ENCODE results near the gene NID1.
"Not testable (repeated sequence)": the region's sequence is repeated elsewhere in the genome, so short reads cannot be mapped to it uniquely, and the experiment has no call there.

NID1 gene

GRCh38 chr1:236009857-236010256 lies 55.0 kb downstream of the NID1 start:
- no peaks in the 10 kb centered on the region for H3K9me3 ChIP-seq (ENCODE audit: control insufficient read depth, insufficient read depth, low read length)
- H3K27me3 ChIP-seq (ENCODE audit: control insufficient read depth, insufficient read depth, low read length): no peaks in the 10 kb centered on the region
- no peak overlapping the region for H3K4me3 ChIP-seq (ENCODE audit: low read depth, low read length)
- no peak overlapping the region for H3K9ac ChIP-seq (ENCODE audit: low read depth, low read length)
- H3K27ac ChIP-seq (ENCODE audit: low read depth, low read length): no peak overlapping the region
- no peaks in the 10 kb centered on the region for H3K4me1 ChIP-seq (ENCODE audit: control insufficient read depth, insufficient read depth, low read length)
- no peaks in the 10 kb centered on the region for H3K36me3 ChIP-seq (ENCODE audit: control insufficient read depth, insufficient read depth, low read length)

- no peak overlapping the region for H3K9ac ChIP-seq (ENCODE audit: low read depth, low read length)
- no peaks in the 10 kb centered on the region for H3K9me3 ChIP-seq (ENCODE audit: control insufficient read depth, insufficient read depth, low read length)
- no peaks in the 10 kb centered on the region for H3K27me3 ChIP-seq (ENCODE audit: control insufficient read depth, insufficient read depth, low read length)
- no peaks in the 10 kb centered on the region for H3K36me3 ChIP-seq (ENCODE audit: control insufficient read depth, insufficient read depth, low read length)
- H3K4me3 ChIP-seq (ENCODE audit: low read depth, low read length): no peak overlapping the region
- H3K27ac ChIP-seq (ENCODE audit: low read depth, low read length): no peak overlapping the region
- H3K4me1 ChIP-seq (ENCODE audit: control insufficient read depth, insufficient read depth, low read length): no peaks in the 10 kb centered on the region
These were observed 55.7 kb downstream of the NID1 start for GRCh38 chr1:236009191-236009590.

- Histone ChIP-seq H3K27ac (ENCODE audit: low read depth, low read length) (no peak overlapping the region), H3K4me3 (ENCODE audit: low read depth, low read length) (no peak overlapping the region), H3K9ac (ENCODE audit: low read depth, low read length) (no peak overlapping the region), H3K4me1 (ENCODE audit: control insufficient read depth, insufficient read depth, low read length) (no peaks in the 10 kb centered on the region), H3K27me3 (ENCODE audit: control insufficient read depth, insufficient read depth, low read length) (no peaks in the 10 kb centered on the region), H3K9me3 (ENCODE audit: control insufficient read depth, insufficient read depth, low read length) (no peaks in the 10 kb centered on the region), H3K36me3 (ENCODE audit: control insufficient read depth, insufficient read depth, low read length) (no peaks in the 10 kb centered on the region)
These were observed 57.1 kb downstream of the NID1 start for GRCh38 chr1:236007781-236008180.

- not testable (repeated sequence) for H3K27ac ChIP-seq (ENCODE audit: low read depth, low read length); H3K36me3 ChIP-seq (ENCODE audit: control insufficient read depth, insufficient read depth, low read length); H3K4me3 ChIP-seq (ENCODE audit: low read depth, low read length); H3K27me3 ChIP-seq (ENCODE audit: control insufficient read depth, insufficient read depth, low read length); H3K9ac ChIP-seq (ENCODE audit: low read depth, low read length); H3K9me3 ChIP-seq (ENCODE audit: control insufficient read depth, insufficient read depth, low read length); H3K4me1 ChIP-seq (ENCODE audit: control insufficient read depth, insufficient read depth, low read length)
These were observed 61.8 kb downstream of the NID1 start for GRCh38 chr1:236003058-236003457.

- H3K4me3 ChIP-seq (ENCODE audit: low read depth, low read length): no peak overlapping the region
These were observed 62.3 kb downstream of the NID1 start for GRCh38 chr1:236002572-236002971.

GRCh38 chr1:236002025-236002390 lies 62.9 kb downstream of the NID1 start:
- Histone ChIP-seq H3K36me3 (ENCODE audit: control insufficient read depth, insufficient read depth, low read length) (no peaks in the 10 kb centered on the region), H3K27me3 (ENCODE audit: control insufficient read depth, insufficient read depth, low read length) (no peaks in the 10 kb centered on the region), H3K9me3 (ENCODE audit: control insufficient read depth, insufficient read depth, low read length) (no peaks in the 10 kb centered on the region), H3K4me1 (ENCODE audit: control insufficient read depth, insufficient read depth, low read length) (0 out of 2 replicates have a peak, but pooled peaks cover 6% of the 10 kb centered on the region), H3K4me3 (ENCODE audit: low read depth, low read length) (no peak overlapping the region), H3K27ac (ENCODE audit: low read depth, low read length) (no peak overlapping the region), H3K9ac (ENCODE audit: low read depth, low read length) (no peak overlapping the region)

More at GRCh38 chr1:236002572-236002971, 62.3 kb downstream of the NID1 start:
- Histone ChIP-seq H3K9me3 (ENCODE audit: control insufficient read depth, insufficient read depth, low read length) (no peaks in the 10 kb centered on the region), H3K27ac (ENCODE audit: low read depth, low read length) (no peak overlapping the region), H3K4me1 (ENCODE audit: control insufficient read depth, insufficient read depth, low read length) (0 out of 2 replicates have a peak, but pooled peaks cover 6% of the 10 kb centered on the region), H3K9ac (ENCODE audit: low read depth, low read length) (no peak overlapping the region), H3K36me3 (ENCODE audit: control insufficient read depth, insufficient read depth, low read length) (no peaks in the 10 kb centered on the region), H3K27me3 (ENCODE audit: control insufficient read depth, insufficient read depth, low read length) (no peaks in the 10 kb centered on the region)

GRCh38 chr1:236000781-236001180 lies 64.1 kb downstream of the NID1 start:
- Histone ChIP-seq H3K9ac (ENCODE audit: low read depth, low read length) (no peak overlapping the region), H3K4me1 (ENCODE audit: control insufficient read depth, insufficient read depth, low read length) (0 out of 2 replicates have a peak, but pooled peaks cover 6% of the 10 kb centered on the region), H3K27me3 (ENCODE audit: control insufficient read depth, insufficient read depth, low read length) (no peaks in the 10 kb centered on the region), H3K4me3 (ENCODE audit: low read depth, low read length) (no peak overlapping the region), H3K9me3 (ENCODE audit: control insufficient read depth, insufficient read depth, low read length) (no peaks in the 10 kb centered on the region), H3K27ac (ENCODE audit: low read depth, low read length) (no peak overlapping the region), H3K36me3 (ENCODE audit: control insufficient read depth, insufficient read depth, low read length) (no peaks in the 10 kb centered on the region)

- 0 out of 2 replicates have a peak, but pooled peaks cover 6% of the 10 kb centered on the region for H3K4me1 ChIP-seq (ENCODE audit: control insufficient read depth, insufficient read depth, low read length)
- peak overlapping the region; percentile 65 for H3K27ac ChIP-seq (ENCODE audit: low read depth, low read length)
- no peaks in the 10 kb centered on the region for H3K9me3 ChIP-seq (ENCODE audit: control insufficient read depth, insufficient read depth, low read length)
- no peak overlapping the region for H3K9ac ChIP-seq (ENCODE audit: low read depth, low read length)
- H3K4me3 ChIP-seq (ENCODE audit: low read depth, low read length): no peak overlapping the region
- H3K27me3 ChIP-seq (ENCODE audit: control insufficient read depth, insufficient read depth, low read length): no peaks in the 10 kb centered on the region
- H3K36me3 ChIP-seq (ENCODE audit: control insufficient read depth, insufficient read depth, low read length): no peaks in the 10 kb centered on the region
These were observed 65.5 kb downstream of the NID1 start for GRCh38 chr1:235999259-235999925.

- H3K4me3 ChIP-seq (ENCODE audit: low read depth, low read length): no peak overlapping the region
- H3K9ac ChIP-seq (ENCODE audit: low read depth, low read length): no peak overlapping the region
- H3K27me3 ChIP-seq (ENCODE audit: control insufficient read depth, insufficient read depth, low read length): no peaks in the 10 kb centered on the region
- H3K36me3 ChIP-seq (ENCODE audit: control insufficient read depth, insufficient read depth, low read length): no peaks in the 10 kb centered on the region
- no peaks in the 10 kb centered on the region for H3K9me3 ChIP-seq (ENCODE audit: control insufficient read depth, insufficient read depth, low read length)
- peak overlapping the region; percentile 54 for H3K27ac ChIP-seq (ENCODE audit: low read depth, low read length)
- H3K4me1 ChIP-seq (ENCODE audit: control insufficient read depth, insufficient read depth, low read length): 0 out of 2 replicates have a peak, but pooled peaks cover 6% of the 10 kb centered on the region
These were observed 66.1 kb downstream of the NID1 start for GRCh38 chr1:235998812-235999211.

- Histone ChIP-seq H3K9me3 (ENCODE audit: control insufficient read depth, insufficient read depth, low read length) (no peaks in the 10 kb centered on the region), H3K27me3 (ENCODE audit: control insufficient read depth, insufficient read depth, low read length) (no peaks in the 10 kb centered on the region), H3K4me3 (ENCODE audit: low read depth, low read length) (no peak overlapping the region), H3K27ac (ENCODE audit: low read depth, low read length) (no peak overlapping the region), H3K9ac (ENCODE audit: low read depth, low read length) (no peak overlapping the region), H3K36me3 (ENCODE audit: control insufficient read depth, insufficient read depth, low read length) (no peaks in the 10 kb centered on the region), H3K4me1 (ENCODE audit: control insufficient read depth, insufficient read depth, low read length) (0 out of 2 replicates have a peak, but pooled peaks cover 6% of the 10 kb centered on the region)
These were observed 67.0 kb downstream of the NID1 start for GRCh38 chr1:235997931-235998330.

GRCh38 chr1:235997049-235997448 lies 67.8 kb downstream of the NID1 start:
- Histone ChIP-seq H3K9me3 (ENCODE audit: control insufficient read depth, insufficient read depth, low read length) (no peaks in the 10 kb centered on the region), H3K9ac (ENCODE audit: low read depth, low read length) (no peak overlapping the region), H3K4me1 (ENCODE audit: control insufficient read depth, insufficient read depth, low read length) (0 out of 2 replicates have a peak, but pooled peaks cover 6% of the 10 kb centered on the region), H3K4me3 (ENCODE audit: low read depth, low read length) (no peak overlapping the region), H3K36me3 (ENCODE audit: control insufficient read depth, insufficient read depth, low read length) (no peaks in the 10 kb centered on the region), H3K27me3 (ENCODE audit: control insufficient read depth, insufficient read depth, low read length) (no peaks in the 10 kb centered on the region), H3K27ac (ENCODE audit: low read depth, low read length) (no peak overlapping the region)

Data from HUES48 (cell line).